Measurements from ENCODE around the gene MRPL42. TPM values are rescaled to one million over a fixed set of nuclear protein-coding genes. Genes with fewer than 3 reads are reported as not detected.
A peak's percentile ranks its signal among the peaks of the same experiment; 100 is the strongest.
"Not testable (repeated sequence)": the region's sequence is repeated elsewhere in the genome, so short reads cannot be mapped to it uniquely, and the experiment has no call there.

Gene MRPL42
- total RNA-seq, 1 experiment from 2014 or later, result 108 TPM

- no peaks in the 10 kb centered on the region for H3K27me3 Mint-ChIP-seq (ENCODE audit: low read depth)
- H2AFZ ChIP-seq (ENCODE audit: low read length), result no peak overlapping the region
- no peak for TF ChIP-seq CTCF (conservative IDR thresholded peaks at IDR 0.05)
- H2BK5ac ChIP-seq (ENCODE audit: insufficient read length, low read length), result no peak overlapping the region
- H3K4me1 ChIP-seq (ENCODE audit: insufficient read depth, low read length), result peaks cover 3% of the 10 kb centered on the region
- H2BK120ac ChIP-seq (ENCODE audit: low read depth, low read length, poor library complexity, severe bottlenecking), result no peak overlapping the region
- no peak overlapping the region for H3K4me2 ChIP-seq (ENCODE audit: insufficient read depth, insufficient read length, low read length)
- H3K9me3 Mint-ChIP-seq, result no peaks in the 10 kb centered on the region
- no peak overlapping the region for H3K14ac ChIP-seq (ENCODE audit: insufficient read depth, low read length)
- no peak overlapping the region for H3K27ac Mint-ChIP-seq
- H3K23ac ChIP-seq (ENCODE audit: insufficient read length, low read depth, low read length), result no peak overlapping the region
- H3T11ph ChIP-seq (ENCODE audit: low read length), result no peak overlapping the region
- H3K4ac ChIP-seq (ENCODE audit: low read depth, low read length), result no peak overlapping the region
- WGBS (ENCODE audit: extremely low coverage, insufficient read length, low lambda C conversion rate), result no CpG with 5 or more reads among the region's 4 CpGs
- no peak overlapping the region for H4K91ac ChIP-seq (ENCODE audit: insufficient read length, low read depth, low read length)
- peaks cover 4% of the 10 kb centered on the region for H3K79me1 ChIP-seq (ENCODE audit: insufficient read depth, low read depth, low read length, poor library complexity, severe bottlenecking)
- no peak overlapping the region for H3K9ac ChIP-seq (ENCODE audit: extremely low read depth, insufficient read length, low read length)
- H4K5ac ChIP-seq (ENCODE audit: insufficient read length, low read depth, low read length), result no peak overlapping the region
- H2AK5ac ChIP-seq (ENCODE audit: insufficient read length, low read length), result no peak overlapping the region
- no peaks in the 10 kb centered on the region for H3K23me2 ChIP-seq (ENCODE audit: insufficient read length, low read depth, low read length, poor library complexity, severe bottlenecking)
- no peaks in the 10 kb centered on the region for H3K27me3 ChIP-seq (ENCODE audit: insufficient read depth, low read length)
- no peak overlapping the region for H2BK15ac ChIP-seq (ENCODE audit: low read depth, low read length)
- no peak overlapping the region for H2BK20ac ChIP-seq (ENCODE audit: low read depth, low read length, poor library complexity, severe bottlenecking)
- no peak overlapping the region for H3K27ac ChIP-seq (ENCODE audit: insufficient read length, low read depth, low read length)
- DNase-seq, result no peak
- H4K20me1 ChIP-seq (ENCODE audit: control insufficient read depth, insufficient read depth, insufficient read length), result no peaks in the 10 kb centered on the region
- H3K36me3 Mint-ChIP-seq (ENCODE audit: insufficient read depth in 1 of 3, low read depth in 3 of 3), result peaks cover 1 to 7% (median 2%) of the 10 kb centered on the region in 3 experiments; a peak in 4 of 7 replicates
- no peaks in the 10 kb centered on the region for H3K9me3 ChIP-seq (ENCODE audit: control insufficient read depth, low read depth, low read length)
- H3K18ac ChIP-seq (ENCODE audit: insufficient read length, low read depth, low read length), result no peak overlapping the region
- no peak overlapping the region for H3K56ac ChIP-seq (ENCODE audit: insufficient read length, low read depth, low read length)
- H4K8ac ChIP-seq (replicated peaks; ENCODE audit: insufficient read length, low read depth, low read length), result no peak overlapping the region
- no peak overlapping the region for H2BK12ac ChIP-seq (ENCODE audit: insufficient read length, low read depth, low read length)
- H3K4me3 Mint-ChIP-seq, result no peak overlapping the region
- peaks cover 21% of the 10 kb centered on the region in 2 experiments for H3K4me1 Mint-ChIP-seq
- peaks cover 75% of the 10 kb centered on the region; the same call in 1 of the 2 replicates for H3K79me2 ChIP-seq (ENCODE audit: insufficient read depth, low read length)
These were observed 37.0 kb upstream of the MRPL42 start for GRCh38 chr12:93430280-93430679.

- not testable (repeated sequence) for H2BK15ac ChIP-seq (ENCODE audit: low read depth, low read length); H4K5ac ChIP-seq (ENCODE audit: insufficient read length, low read depth, low read length); H3K9me3 Mint-ChIP-seq; H3K18ac ChIP-seq (ENCODE audit: insufficient read length, low read depth, low read length); H3K23ac ChIP-seq (ENCODE audit: insufficient read length, low read depth, low read length); H2AK5ac ChIP-seq (ENCODE audit: insufficient read length, low read length); H3T11ph ChIP-seq (ENCODE audit: low read length); H3K4me1 Mint-ChIP-seq; H2AFZ ChIP-seq (ENCODE audit: low read length); H3K9me3 ChIP-seq (ENCODE audit: control insufficient read depth, low read depth, low read length); DNase-seq; H3K4ac ChIP-seq (ENCODE audit: low read depth, low read length); H2BK20ac ChIP-seq (ENCODE audit: low read depth, low read length, poor library complexity, severe bottlenecking); H3K14ac ChIP-seq (ENCODE audit: insufficient read depth, low read length); H3K56ac ChIP-seq (ENCODE audit: insufficient read length, low read depth, low read length); H4K8ac ChIP-seq (replicated peaks; ENCODE audit: insufficient read length, low read depth, low read length); H3K9ac ChIP-seq (ENCODE audit: extremely low read depth, insufficient read length, low read length); H4K91ac ChIP-seq (ENCODE audit: insufficient read length, low read depth, low read length); H3K27ac ChIP-seq (ENCODE audit: insufficient read length, low read depth, low read length); H2BK5ac ChIP-seq (ENCODE audit: insufficient read length, low read length); H3K4me3 Mint-ChIP-seq; H2BK120ac ChIP-seq (ENCODE audit: low read depth, low read length, poor library complexity, severe bottlenecking); H4K20me1 ChIP-seq (ENCODE audit: control insufficient read depth, insufficient read depth, insufficient read length); H3K4me1 ChIP-seq (ENCODE audit: insufficient read depth, low read length); H3K23me2 ChIP-seq (ENCODE audit: insufficient read length, low read depth, low read length, poor library complexity, severe bottlenecking); H3K79me1 ChIP-seq (ENCODE audit: insufficient read depth, low read depth, low read length, poor library complexity, severe bottlenecking); H3K27me3 Mint-ChIP-seq (ENCODE audit: low read depth); H3K27me3 ChIP-seq (ENCODE audit: insufficient read depth, low read length); H3K4me2 ChIP-seq (ENCODE audit: insufficient read depth, insufficient read length, low read length); H2BK12ac ChIP-seq (ENCODE audit: insufficient read length, low read depth, low read length); H3K36me3 Mint-ChIP-seq (ENCODE audit: insufficient read depth in 1 of 3, low read depth in 3 of 3)
- no CpG with 5 or more reads among the region's 6 CpGs for WGBS (ENCODE audit: extremely low coverage, insufficient read length, low lambda C conversion rate)
- peaks cover 78% of the 10 kb centered on the region for H3K79me2 ChIP-seq (ENCODE audit: insufficient read depth, low read length)
- peak overlapping the region in 1 of 3 experiments; percentile 38; a peak in 1 of 7 replicates for H3K27ac Mint-ChIP-seq
These were observed 35.3 kb upstream of the MRPL42 start for GRCh38 chr12:93432031-93432430.

Data from H9 (cell line).